HG03439 (cell line): Measurements from ENCODE around the gene SRGAP2C.
"Not testable (repeated sequence)": the region's sequence is repeated elsewhere in the genome, so short reads cannot be mapped to it uniquely, and the experiment has no call there.

ENCODE experiments used
- ATAC-seq: cut with Tn5 transposase; IDR thresholded peaks from one replicate; pipeline ENCODE4 v1.9.1; 2021; ENCODE audit warnings: mild to moderate bottlenecking, moderate library complexity; ENCODE audit not compliant: unreplicated experiment

The SRGAP2C gene

DNA sequence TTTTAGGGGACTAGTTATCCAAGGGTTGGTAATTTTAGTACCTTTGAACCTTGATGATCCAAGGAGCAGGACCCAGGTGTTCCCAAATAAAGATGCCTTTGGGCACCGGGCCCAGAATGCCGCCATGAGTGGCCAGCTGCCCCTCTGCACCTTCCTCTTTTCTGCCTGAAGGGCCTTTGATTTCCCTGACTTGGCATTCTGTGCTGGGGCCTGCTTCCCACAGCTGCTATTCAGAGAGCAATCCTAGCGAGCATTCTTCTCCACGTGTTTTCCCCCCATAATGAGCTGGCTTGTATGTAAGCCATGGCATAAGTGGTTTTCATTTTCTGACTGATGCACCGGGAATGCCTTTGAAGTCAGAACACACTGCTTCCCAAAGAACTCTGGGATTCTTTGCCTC, 184.1 kb downstream of the SRGAP2C start:
- ATAC-seq = not testable (repeated sequence)

DNA sequence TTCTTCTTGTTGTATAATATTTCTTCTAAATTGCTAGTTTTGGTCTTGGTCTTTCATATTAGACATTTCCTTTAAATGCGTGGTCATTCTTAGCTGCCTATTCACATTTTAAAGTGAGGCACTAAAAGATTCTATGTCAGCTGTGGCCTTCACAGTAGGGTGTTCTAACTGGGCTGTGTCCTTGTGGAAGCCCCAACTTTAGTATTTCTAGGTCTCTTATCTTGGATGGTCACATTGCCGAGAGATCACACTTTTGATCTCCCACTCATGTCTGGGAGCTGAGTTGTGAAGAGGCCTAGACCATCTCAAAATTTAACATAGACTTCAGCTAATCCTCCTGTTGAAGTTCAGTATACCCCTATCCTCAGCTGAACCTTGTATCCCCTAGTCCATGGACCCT, 185.2 kb downstream of the SRGAP2C start:
- not testable (repeated sequence) for ATAC-seq

DNA sequence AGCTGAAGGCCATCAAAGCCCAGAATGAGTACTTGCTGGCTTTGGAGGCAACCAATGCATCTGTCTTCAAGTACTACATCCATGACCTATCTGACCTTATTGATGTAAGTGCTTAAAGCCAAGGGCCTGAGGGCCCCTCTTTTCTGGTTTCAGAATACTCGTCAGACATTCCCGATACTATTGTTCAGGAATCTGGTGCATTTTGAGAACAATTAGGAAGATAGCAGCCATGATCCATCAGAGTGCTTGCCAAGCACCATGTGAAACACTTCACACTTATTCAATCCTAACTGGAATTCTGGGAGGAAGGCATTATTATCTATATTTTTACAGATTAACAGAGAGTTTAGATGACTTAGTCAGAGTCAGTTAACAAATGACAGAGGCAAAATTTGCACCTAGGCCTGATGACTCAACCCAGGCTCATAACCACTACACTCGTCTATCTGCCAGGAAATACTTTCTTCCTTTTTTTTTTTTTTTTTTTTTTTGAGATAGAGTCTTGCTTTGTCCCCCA, 190.1 kb downstream of the SRGAP2C start:
- ATAC-seq = not testable (repeated sequence)

DNA sequence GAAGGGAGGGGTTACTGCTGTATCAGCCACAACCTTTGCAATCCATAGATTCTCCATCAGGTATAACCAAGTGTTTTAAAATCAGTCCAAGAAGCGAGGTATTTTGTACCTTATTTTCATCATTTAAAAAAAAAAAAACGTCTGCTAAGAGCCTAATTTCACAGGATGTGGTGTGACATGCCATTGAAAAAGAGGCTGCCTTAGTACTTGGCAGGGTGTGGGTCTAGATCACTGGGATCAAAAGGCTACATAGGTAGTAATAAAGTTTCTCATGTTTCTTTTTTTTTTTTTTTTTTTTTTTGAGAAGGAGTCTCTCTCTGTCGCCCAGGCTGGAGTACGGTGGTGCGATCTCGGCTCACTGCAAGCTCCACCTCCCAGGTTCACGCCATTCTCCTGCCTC, 192.2 kb downstream of the SRGAP2C start:
- not testable (repeated sequence) for ATAC-seq

DNA sequence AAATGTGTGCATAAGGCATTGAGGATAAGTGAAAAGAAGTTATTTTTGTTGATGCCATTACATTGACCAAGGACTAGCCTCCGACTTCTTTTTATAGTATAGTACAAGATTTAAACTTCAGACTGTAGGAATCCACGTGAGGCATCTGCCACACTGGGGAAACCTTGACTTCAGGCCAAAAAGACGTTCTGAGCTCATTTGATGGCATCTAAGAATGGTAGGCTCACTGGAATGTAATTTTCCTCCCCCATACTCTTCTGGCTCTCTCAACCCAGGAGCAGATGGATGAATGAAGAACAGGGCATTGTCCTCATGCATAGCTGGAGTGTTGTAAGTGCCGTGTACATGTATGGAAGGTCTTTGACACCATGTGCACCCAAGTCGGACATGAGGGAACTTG, 194.0 kb downstream of the SRGAP2C start:
- ATAC-seq = not testable (repeated sequence)

DNA sequence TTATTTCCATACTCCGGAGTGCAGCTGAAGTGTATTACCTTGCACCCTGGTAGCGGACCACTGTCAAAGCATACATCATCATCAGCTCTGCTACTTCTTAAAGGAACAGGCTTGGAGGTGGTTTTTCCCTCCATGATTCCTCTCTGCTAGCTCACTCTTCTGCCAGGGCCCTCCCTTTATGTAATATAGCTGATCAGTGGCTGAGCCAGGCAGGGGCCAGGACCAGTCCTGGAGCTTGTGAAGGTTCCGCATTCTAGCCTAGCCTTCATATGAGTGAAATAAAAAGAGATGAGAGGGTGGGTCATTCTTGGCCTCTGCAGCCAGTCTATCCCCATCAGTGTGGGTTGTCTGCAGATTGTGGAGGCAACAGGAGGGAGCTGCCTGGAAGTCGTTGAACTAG, 200.0 kb downstream of the SRGAP2C start:
- ATAC-seq = not testable (repeated sequence)

DNA sequence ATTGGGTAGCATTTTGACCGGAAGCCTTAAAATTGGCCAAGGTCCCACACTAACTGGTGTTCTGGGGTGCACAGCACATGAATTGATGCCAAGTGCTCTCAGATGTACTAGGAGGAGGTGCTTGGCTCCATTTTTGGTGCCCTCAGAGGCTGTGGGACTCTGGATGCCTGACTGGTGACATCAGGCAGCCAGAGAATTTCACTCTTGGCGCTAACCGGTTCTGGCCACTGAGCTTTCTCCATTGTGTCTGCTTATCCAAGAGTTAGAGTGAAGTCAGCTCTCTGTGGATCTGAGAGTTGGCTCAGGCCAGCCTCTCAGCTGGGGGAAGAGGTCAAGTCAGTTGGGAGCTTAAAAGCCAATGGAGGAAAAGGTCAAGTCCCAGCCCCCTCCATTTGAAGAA, 200.4 kb downstream of the SRGAP2C start:
- not testable (repeated sequence) for ATAC-seq

DNA sequence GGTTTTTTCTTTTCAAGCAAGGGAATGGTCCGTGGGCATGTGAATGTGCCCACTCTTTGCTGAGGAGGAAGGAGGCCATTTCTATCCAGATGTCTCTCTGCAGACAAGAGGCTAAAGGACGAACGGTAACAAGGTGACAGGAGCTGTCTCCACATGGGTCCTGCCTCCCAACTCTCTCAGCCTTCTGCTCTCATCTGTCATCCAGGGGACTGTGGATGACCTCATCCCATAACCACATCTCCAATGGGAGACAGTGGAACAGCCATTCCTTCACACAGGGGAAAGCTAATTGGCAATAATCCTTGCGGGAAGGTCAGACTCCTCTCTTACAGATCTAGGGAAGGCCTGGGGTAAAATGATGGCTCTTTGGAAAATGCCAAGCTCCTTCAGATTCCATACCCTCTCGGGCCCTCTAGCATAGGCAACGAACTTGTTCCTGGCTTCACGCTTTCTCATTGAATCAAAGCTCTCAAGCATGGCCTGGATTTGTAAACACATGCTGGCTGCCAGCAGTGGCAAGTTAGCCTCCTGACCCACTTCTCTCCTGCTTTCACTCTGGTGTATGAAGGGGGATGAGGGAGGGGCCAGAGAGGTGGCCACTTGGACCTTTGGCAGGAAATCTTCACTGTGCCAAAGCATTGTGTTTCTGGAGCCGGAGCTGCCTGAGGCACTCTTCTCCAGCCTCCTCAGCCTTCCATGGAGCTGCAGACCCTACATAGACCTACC, 201.0 kb downstream of the SRGAP2C start:
- ATAC-seq = not testable (repeated sequence)

DNA sequence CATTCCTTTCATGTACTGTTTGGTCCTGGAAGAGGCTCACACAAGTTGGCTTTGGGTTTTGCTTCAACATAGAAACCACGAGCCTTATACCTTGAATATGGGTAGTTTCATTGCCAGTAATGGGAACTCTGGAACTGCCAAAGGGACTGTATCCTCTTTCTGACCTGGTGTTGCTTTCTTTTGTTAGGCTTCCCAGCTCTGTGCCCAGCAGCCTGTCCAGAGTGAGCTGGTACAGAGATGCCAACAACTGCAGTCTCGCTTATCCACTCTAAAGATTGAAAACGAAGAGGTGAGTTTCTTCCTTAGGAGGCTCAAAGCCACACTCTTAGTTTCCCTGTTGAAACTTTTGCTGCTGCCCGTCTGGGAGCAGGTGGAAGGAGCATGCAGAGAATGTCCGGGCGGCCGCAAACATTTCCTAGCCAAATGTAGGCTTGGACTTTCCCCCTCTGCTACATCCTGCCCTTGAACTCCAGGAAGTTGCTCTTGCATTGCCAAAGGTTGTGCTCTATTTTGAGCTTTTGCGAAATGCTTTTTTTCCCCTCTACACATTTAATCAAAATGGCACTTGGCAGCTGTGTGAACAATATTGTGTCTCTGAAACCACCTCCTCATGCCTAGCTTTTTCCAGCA, 201.7 kb downstream of the SRGAP2C start:
- not testable (repeated sequence) for ATAC-seq

DNA sequence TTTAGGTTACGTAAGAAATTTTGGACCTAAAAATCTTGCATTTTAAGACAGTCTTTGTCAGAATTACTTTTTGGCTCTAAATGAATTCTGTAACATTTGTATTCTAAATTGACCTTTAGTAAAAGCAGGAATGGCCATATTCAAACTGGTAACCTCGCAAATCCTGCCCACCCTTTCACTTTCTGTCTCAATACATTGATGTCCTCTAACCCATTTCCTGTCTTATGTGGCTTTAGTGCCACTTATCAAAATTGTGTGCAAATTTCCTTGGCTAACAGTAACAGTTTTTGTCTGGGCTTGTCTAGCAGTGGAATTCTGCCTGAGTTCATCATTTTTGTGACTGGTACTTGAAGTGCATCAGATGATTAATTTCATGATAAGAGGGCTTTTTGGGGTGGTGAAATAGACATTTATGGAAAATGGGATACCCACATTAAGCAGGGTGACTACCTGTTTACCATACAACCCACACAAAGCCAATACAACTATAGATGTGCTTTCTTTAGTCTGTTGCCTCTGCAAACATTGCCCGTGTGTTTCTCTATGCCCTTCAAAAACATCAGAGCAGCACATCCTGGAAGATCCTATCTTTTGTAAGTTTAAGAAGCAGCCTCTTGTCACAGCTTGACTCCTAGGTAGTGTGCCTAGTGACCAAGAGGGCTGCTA, 205.3 kb downstream of the SRGAP2C start:
- ATAC-seq = not testable (repeated sequence)

DNA sequence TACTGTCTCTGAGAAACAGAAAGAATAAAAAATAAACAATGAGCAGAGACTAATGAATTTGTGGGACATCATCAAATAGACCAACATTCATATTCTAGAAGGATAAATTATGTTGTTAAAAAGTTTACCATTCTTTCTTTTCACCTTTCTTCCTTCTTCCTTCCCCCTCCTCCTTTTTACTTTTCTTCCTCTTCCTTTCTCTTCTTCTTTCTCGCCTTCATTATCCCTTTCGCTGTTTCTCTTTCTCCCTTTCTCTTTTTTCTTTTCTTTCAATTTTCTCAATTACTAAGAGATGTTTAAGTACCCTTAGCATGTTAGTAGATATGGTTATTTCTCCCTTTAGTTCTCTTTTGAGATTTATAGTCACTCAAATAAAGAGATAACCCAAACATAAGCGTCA, 207.4 kb downstream of the SRGAP2C start:
- not testable (repeated sequence) for ATAC-seq

DNA sequence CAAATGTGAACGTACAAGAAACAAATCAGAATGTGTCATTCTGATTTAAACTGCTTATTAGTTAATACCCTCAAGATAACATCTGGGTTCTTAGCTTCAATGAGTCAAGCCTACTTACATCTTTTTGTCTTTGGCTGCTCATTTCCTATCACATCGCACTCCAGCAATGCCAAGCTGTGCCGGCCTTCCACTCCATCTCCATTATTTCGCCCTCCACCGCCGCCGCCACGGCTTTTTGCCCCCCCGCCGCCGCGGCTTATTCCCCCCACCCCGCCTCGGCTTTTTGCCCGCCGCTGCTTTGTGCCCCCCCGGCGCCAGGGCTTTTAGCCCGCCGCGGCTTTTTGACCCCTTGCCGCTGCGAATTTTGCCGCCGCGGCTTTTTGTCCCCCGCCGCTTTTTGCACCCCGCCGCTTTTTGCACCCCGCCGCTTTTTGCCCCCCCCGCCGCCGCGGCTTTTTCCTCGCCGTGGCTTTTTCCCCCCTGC, 211.0 kb downstream of the SRGAP2C start:
- ATAC-seq = not testable (repeated sequence)

DNA sequence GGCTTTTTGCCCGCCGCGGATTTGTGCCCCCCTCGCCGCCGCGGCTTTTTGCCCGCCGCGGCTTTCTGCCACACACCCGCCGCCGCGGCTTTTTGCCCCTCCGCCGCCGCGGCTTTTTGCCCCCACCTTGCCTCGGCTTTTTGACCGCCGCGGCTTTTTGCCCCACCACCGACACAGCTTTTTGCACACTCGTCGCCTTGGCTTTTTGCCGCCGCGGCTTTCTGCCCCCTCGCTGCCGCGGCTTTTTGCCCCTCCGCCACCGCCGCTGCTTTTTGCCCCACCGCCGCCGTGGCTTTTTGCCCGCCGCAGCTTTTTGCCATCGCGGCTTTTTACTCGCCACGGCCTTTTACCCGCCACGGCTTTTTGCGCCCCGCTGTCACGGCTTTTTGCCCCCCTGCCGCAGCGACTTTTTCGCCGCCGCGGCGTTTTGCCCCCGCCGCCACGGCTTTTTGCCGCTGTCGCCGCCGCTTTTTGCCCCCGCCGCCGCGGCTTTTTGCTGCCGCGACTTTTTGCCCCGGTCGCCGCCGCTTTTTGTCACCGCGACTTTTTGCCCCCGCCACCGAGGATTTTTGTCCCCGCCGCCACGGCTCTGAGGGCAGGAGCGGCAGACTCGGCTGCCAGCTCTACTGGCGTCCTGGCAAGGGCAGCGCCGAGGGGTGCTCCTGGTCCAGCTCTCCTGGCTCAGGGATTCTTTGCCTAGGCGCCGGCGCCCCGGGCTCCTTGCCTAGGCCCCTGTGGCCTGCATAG, 211.7 kb downstream of the SRGAP2C start:
- not testable (repeated sequence) for ATAC-seq

DNA sequence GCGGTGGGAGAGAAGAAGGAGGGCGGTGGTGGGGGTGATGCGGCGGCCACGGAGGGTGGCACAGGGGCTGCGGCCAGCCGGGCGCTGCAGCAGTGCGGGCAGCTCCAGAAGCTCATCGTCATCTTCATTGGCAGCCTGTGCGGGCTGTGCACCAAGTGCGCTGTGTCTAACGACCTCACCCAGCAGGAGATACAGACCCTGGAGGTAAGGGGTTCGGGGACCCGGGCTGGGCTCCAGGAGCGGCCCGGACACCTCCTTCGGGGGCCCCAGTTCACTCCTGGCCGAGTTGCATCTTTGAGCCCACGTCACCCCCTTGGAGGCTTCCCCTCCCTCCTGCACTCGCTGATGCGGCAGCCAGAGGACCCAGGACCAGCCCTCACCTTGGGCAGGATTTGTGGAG, 212.3 kb downstream of the SRGAP2C start:
- ATAC-seq = not testable (repeated sequence)

DNA sequence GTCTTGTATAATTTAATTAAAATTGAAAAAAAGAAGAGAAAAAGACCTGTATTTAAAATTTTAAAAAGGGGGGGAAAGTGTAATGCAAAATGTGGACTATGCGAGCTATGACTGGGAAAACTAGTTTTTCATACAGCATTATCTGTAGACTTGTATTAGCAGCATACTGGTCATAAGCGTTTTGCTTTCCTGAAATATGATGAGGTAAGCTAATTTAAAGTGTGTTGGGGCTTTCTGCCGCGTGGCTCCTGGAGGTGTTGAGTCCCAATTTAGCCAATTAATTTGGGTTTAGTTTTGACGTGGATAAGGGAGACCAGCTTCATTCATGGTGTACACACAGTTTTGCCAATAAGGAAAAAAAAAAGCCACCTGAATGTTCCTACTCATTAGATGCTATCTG, 214.4 kb downstream of the SRGAP2C start:
- ATAC-seq = not testable (repeated sequence)

DNA sequence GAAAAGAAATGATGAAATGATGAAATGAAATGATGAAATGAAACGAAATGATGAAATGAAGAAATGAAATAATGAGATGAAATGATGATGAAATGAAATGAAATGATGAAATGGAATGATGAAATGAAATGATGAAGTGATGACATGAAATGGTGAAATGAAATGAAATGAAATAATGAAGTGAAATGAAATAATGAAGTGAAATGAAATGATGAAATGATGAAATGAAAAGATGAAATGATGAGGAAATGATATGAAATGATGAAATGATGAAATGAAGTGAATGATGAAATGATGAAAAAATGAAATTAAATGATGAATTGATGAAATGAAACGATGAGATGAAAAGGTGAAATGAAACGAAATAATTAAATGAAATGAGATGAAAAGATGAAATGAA, 215.3 kb downstream of the SRGAP2C start:
- ATAC-seq = not testable (repeated sequence)

DNA sequence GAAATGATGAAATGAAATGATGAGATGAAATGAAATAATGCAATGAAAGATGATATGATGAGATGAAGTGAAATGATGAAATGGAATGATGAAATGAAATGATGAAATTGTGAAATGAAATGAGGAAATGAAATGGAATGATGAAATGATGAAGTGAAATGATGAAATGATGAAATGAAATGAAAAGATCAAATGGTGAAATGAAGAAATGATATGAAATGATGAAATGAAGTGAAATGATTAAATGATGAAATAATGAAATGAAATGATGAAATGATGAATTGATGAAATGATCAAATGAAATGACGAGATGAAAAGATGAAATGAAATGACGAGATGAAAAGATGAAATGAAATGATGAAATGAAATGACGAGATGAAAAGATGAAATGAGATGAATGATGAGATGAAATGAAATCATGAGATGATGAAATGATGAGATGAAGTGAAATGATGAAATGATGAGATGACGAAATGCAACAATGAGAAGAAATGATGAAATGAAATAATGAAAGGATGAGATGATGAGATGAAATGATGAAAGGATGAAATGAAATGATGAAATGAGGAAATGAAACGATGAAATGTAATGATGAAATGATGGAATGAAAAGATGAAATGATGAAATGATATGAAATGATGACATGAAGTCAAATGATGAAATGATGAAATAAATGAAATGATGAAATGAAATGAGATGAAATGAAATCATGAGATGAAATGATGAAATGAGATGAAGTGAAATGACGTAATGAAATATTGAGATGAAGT, 216.0 kb downstream of the SRGAP2C start:
- not testable (repeated sequence) for ATAC-seq

DNA sequence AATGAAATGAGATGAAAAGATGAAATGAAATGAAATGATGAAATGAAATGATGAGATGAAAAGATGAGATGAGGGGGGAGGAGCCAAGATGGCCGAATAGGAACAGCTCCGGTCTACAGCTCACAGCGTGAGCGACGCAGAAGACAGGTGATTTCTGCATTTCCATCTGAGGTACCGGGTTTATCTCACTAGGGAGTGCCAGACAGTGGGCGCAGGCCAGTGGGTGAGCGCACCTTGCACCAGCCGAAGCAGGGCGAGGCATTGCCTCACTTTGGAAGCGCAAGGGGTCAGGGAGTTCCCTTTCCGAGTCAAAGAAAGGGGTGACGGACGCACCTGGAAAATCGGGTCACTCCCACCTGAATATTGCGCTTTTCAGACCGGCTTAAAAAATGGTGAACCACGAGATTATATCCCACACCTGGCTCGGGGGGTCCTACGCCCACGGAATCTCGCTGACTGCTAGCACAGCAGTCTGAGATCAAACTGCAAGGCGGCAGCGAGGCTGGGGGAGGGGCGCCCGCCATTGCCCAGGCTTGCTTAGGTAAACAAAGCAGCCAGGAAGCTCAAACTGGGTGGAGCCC, 216.7 kb downstream of the SRGAP2C start:
- not testable (repeated sequence) for ATAC-seq

DNA sequence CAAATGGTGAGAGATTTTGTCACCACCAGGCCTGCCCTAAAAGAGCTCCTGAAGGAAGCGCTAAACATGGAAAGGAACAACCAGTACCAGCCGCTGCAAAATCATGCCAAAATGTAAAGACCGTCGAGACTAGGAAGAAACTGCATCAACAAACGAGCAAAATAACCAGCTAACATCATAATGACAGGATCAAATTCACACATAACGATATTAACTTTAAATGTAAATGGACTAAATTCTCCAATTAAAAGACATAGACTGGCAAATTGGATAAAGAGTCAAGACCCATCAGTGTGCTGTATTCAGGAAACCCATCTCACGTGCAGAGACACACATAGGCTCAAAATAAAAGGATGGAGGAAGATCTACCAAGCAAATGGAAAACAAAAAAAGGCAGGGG, 218.5 kb downstream of the SRGAP2C start:
- not testable (repeated sequence) for ATAC-seq

DNA sequence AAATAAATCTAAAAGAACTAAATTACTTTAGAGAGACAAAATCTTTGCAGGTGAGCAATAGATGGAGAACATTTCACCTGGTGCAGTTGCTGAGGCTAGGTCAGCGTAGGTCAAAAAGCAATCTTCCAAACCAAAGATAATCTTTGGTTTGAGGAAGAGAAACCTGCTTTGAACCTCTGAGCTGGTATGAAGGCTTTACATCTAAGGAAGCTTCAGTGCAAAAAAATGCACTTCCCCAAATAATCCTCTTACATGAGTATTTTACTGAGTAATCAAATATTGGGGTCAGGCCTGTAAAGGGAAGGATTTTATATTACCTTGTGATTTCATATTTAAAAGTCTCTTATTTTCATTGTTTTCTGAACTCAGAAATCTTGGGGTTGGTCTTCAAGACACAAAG, 223.6 kb downstream of the SRGAP2C start:
- ATAC-seq = no peak
